ENCODE results near the gene CCDC71. TPM values are rescaled to one million over a fixed set of nuclear protein-coding genes. Genes with fewer than 3 reads are reported as not detected.

CCDC71 gene
- total and polyA plus RNA-seq, 9 of the 15 experiments (the other 6 are each of a cell fraction or from before 2014, with no cell fraction given) = 0.13 to 19.3 (median 14.3) TPM

DNA sequence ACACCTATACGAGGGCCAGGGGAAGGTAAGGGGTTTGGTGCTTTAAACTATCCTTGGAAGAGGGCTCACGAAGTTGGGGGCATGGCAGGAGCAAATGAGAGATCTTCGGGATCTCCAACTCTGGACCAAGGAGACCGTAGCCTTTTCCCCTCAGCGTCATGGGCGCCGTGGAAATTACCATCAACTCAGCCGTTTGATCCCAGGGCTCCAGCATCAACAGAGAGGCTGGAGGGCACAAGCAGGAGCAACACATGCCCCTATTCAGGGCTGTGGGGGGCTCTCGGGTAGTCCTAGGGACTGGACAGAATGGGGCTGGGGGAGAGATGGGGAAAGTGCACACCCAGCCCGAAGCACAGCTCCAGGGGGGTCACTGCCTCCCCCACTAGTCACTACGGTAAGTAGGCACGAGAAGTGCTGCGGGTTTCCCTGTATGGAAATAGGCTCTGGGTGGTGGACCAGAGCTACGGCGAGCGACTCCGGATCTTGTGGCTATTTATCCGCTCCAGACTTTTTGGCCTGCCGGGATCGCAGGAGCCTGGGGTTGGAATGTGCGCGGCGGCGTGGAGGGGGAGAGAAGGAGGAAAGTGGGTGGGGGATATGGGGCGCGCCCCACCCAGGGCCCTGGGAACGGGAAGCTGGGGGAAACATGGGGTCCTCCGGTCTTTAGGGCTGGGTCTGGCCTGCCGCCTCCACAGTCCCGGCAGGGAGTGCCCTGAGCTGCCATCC lies 32.7 kb downstream of the CCDC71 start (continued):
- TF ChIP-seq PYGO2 (tag; IDR thresholded peaks at IDR 0.05) = no peak
- no peak for TF ChIP-seq PRMT5 (CRISPR knock-in tag; IDR thresholded peaks at IDR 0.05)
- TF ChIP-seq, protein P1, sequence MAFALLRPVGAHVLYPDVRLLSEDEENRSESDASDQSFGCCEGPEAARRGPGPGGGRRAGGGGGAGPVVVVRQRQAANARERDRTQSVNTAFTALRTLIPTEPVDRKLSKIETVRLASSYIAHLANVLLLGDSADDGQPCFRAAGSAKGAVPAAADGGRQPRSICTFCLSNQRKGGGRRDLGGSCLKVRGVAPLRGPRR (CRISPR knock-in tag; IDR thresholded peaks at IDR 0.05) = no peak
- TF ChIP-seq FOXA3 (CRISPR knock-in tag; conservative IDR thresholded peaks at IDR 0.05 in 1 of 2, IDR thresholded peaks at IDR 0.05 in 1 of 2) = no peak
- TF ChIP-seq ZNF444 (CRISPR knock-in tag; IDR thresholded peaks at IDR 0.05) = no peak
- no peak for TF ChIP-seq CHD1 (IDR thresholded peaks at IDR 0.05; ENCODE audit: low read length)
- no peak for TF ChIP-seq HDGF (IDR thresholded peaks at IDR 0.05)
- TF ChIP-seq, protein P2, sequence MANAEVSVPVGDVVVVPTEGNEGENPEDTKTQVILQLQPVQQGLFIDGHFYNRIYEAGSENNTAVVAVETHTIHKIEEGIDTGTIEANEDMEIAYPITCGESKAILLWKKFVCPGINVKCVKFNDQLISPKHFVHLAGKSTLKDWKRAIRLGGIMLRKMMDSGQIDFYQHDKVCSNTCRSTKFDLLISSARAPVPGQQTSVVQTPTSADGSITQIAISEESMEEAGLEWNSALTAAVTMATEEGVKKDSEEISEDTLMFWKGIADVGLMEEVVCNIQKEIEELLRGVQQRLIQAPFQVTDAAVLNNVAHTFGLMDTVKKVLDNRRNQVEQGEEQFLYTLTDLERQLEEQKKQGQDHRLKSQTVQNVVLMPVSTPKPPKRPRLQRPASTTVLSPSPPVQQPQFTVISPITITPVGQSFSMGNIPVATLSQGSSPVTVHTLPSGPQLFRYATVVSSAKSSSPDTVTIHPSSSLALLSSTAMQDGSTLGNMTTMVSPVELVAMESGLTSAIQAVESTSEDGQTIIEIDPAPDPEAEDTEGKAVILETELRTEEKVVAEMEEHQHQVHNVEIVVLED (CRISPR knock-in tag; IDR thresholded peaks at IDR 0.05) = no peak
- no peak for TF ChIP-seq PHTF2 (CRISPR knock-in tag; IDR thresholded peaks at IDR 0.05)
- TF ChIP-seq, protein P3, sequence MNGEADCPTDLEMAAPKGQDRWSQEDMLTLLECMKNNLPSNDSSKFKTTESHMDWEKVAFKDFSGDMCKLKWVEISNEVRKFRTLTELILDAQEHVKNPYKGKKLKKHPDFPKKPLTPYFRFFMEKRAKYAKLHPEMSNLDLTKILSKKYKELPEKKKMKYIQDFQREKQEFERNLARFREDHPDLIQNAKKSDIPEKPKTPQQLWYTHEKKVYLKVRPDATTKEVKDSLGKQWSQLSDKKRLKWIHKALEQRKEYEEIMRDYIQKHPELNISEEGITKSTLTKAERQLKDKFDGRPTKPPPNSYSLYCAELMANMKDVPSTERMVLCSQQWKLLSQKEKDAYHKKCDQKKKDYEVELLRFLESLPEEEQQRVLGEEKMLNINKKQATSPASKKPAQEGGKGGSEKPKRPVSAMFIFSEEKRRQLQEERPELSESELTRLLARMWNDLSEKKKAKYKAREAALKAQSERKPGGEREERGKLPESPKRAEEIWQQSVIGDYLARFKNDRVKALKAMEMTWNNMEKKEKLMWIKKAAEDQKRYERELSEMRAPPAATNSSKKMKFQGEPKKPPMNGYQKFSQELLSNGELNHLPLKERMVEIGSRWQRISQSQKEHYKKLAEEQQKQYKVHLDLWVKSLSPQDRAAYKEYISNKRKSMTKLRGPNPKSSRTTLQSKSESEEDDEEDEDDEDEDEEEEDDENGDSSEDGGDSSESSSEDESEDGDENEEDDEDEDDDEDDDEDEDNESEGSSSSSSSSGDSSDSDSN (IDR thresholded peaks at IDR 0.05; ENCODE audit: borderline replicate concordance in 1 of 2, low read depth in 2 of 2, low read length in 2 of 2) = 0 out of 4 replicates have a peak, but pooled peaks of 1 of the 2 experiments have one; percentile 49
- peak; percentile 41; the same call in 1 of the 2 replicates for TF ChIP-seq POLR2A (conservative IDR thresholded peaks at IDR 0.05)
- TF ChIP-seq MIER1 (IDR thresholded peaks at IDR 0.05; ENCODE audit: low read depth) = no peak
- peak; percentile 67; the same call in 1 of the 2 replicates for TF ChIP-seq ESRRA (IDR thresholded peaks at IDR 0.05; ENCODE audit: borderline replicate concordance, low read depth)
- TF ChIP-seq, protein P4, sequence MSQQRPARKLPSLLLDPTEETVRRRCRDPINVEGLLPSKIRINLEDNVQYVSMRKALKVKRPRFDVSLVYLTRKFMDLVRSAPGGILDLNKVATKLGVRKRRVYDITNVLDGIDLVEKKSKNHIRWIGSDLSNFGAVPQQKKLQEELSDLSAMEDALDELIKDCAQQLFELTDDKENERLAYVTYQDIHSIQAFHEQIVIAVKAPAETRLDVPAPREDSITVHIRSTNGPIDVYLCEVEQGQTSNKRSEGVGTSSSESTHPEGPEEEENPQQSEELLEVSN (IDR thresholded peaks at IDR 0.05; ENCODE audit: borderline replicate concordance in 1 of 2, extremely low read depth in 1 of 2, insufficient read depth in 1 of 2, insufficient read length in 1 of 2, low read depth in 1 of 2, low read length in 1 of 2, poor library complexity in 1 of 2, severe bottlenecking in 1 of 2) = peak in 1 of 2 experiments; percentile 40
- TF ChIP-seq HNRNPK (IDR thresholded peaks at IDR 0.05; ENCODE audit: low read depth, low read length, poor library complexity, severe bottlenecking) = no peak
- TF ChIP-seq, protein P5, sequence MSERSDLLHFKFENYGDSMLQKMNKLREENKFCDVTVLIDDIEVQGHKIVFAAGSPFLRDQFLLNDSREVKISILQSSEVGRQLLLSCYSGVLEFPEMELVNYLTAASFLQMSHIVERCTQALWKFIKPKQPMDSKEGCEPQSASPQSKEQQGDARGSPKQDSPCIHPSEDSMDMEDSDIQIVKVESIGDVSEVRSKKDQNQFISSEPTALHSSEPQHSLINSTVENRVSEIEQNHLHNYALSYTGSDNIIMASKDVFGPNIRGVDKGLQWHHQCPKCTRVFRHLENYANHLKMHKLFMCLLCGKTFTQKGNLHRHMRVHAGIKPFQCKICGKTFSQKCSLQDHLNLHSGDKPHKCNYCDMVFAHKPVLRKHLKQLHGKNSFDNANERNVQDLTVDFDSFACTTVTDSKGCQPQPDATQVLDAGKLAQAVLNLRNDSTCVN (CRISPR knock-in tag; IDR thresholded peaks at IDR 0.05) = no peak
- TF ChIP-seq ZBED1 (IDR thresholded peaks at IDR 0.05) = no peak
- no peak for TF ChIP-seq XRCC4 (IDR thresholded peaks at IDR 0.05; ENCODE audit: extremely low read depth, insufficient read depth, insufficient read length)
- TF ChIP-seq POLR2G (IDR thresholded peaks at IDR 0.05; ENCODE audit: low read depth, low read length) = peak; percentile 73
- no peak for TF ChIP-seq ZNF764 (CRISPR knock-in tag; IDR thresholded peaks at IDR 0.05; ENCODE audit: low read depth)
- no peak for TF ChIP-seq MCM7 (IDR thresholded peaks at IDR 0.05)
- TF ChIP-seq ETS2 (tag; IDR thresholded peaks at IDR 0.05; ENCODE audit: borderline replicate concordance, poor library complexity, severe bottlenecking) = no peak
